ENCODE results near the gene HLA-C. TPM values are rescaled to one million over a fixed set of nuclear protein-coding genes. Genes with fewer than 3 reads are reported as not detected.

HLA-C gene
- total RNA-seq, 1 donor from 2014 or later = 1,208 TPM

Other genes with a start within 250 kb of the HLA-C start
- not detected in 2 replicates for gene C6orf15, start 159.5 kb downstream of the HLA-C start, total RNA-seq
- gene PSORS1C1, start 157.3 kb downstream of the HLA-C start, total RNA-seq = not detected in 2 replicates
- gene CDSN, start 151.6 kb downstream of the HLA-C start, total RNA-seq = not detected in 2 replicates
- gene PSORS1C2, start 133.0 kb downstream of the HLA-C start, total RNA-seq = not detected in 2 replicates
- 37.1 and 39.2 TPM in 2 replicates for gene CCHCR1, start 114.3 kb downstream of the HLA-C start, total RNA-seq
- gene TCF19, start 113.5 kb downstream of the HLA-C start, total RNA-seq = 77.2 and 79.0 TPM in 2 replicates
- gene POU5F1, start 101.4 kb downstream of the HLA-C start, total RNA-seq = not detected in 2 replicates
- gene HLA-B, start 85.1 kb upstream of the HLA-C start, total RNA-seq = 4,049 and 4,078 TPM in 2 replicates
- 9.3 and 11.8 TPM in 2 replicates for gene MICA, start 131.5 kb upstream of the HLA-C start, total RNA-seq
- 51.2 and 54.9 TPM in 2 replicates for gene MICB, start 226.1 kb upstream of the HLA-C start, total RNA-seq

Data from T-helper 2 cell treated with Interferon-gamma antibody and Interleukin-4, amounts not matched to agents 100 ng/mL and 5 ng/mL, for 36 hours (primary cell).